Measurements from ENCODE around the gene PATJ. TPM values are rescaled to one million over a fixed set of nuclear protein-coding genes. Genes with fewer than 3 reads are reported as not detected.

Gene PATJ
- total and polyA plus RNA-seq, 2 experiments from 2014 or later: 35.3 to 68.4 TPM

DNA sequence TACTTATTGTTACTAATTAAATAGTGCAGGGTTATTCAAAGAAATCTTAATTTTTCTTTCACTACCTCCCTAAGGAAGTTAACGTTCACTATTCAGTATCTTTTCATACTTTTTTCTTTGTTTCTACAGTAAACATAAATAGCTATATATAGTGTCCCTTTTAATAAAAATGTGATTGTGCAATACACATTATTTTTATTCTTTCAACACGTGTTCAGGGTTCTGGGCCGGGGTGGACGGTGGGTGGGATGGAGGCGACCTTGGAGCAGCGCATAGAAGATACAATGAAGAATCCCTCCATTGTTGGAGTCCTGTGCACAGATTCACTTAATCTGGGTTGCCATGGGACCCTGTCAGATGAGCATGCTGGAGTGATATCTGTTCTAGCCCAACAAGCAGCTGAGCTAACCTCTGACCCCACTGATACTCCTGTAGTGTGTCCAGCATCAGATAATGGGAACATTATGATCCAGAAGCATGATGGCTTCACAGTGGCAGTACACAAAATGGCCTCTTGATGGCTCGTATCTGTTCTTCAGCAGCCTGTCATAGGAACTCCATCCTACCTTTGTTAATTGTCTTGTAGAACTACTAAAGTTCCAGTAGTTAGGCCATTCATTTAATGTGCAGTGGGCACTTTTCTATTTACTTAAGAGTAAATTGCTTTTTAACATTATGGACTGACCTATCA lies 296.5 kb downstream of the PATJ start:
- Histone ChIP-seq H2AFZ (no peak overlapping the region), H3K9me2 (ENCODE audit: insufficient read depth) (no peaks in the 10 kb centered on the region), H3K36me3 (ENCODE audit: insufficient read depth) (no peaks in the 10 kb centered on the region), H3F3A (replicated peaks; ENCODE audit: low read depth) (no peaks in the 10 kb centered on the region), H3K27ac (ENCODE audit: low read depth) (no peak overlapping the region), H3K4me3 (no peak overlapping the region), H3K4me1 (ENCODE audit: insufficient read depth) (peaks cover 26% of the 10 kb centered on the region), H4K20me1 (replicated peaks; ENCODE audit: insufficient read depth) (no peaks in the 10 kb centered on the region), H3K27me3 (ENCODE audit: insufficient read depth) (no peaks in the 10 kb centered on the region), H3K79me2 (replicated peaks; ENCODE audit: insufficient read depth) (no peaks in the 10 kb centered on the region), H3K4me2 (no peak overlapping the region)
- Mint-ChIP-seq H3K4me3 (no peak overlapping the region), H3K9me3 (no peaks in the 10 kb centered on the region), H3K27me3 (ENCODE audit: insufficient read depth, low read depth, poor library complexity) (peaks cover 2% of the 10 kb centered on the region), H3K36me3 (ENCODE audit: low read depth) (no peaks in the 10 kb centered on the region), H3K4me1 (peaks cover 44% of the 10 kb centered on the region), H3K27ac (no peak overlapping the region)
- TF ChIP-seq ETS1 (IDR thresholded peaks at IDR 0.05): no peak
- TF ChIP-seq, protein P1, sequence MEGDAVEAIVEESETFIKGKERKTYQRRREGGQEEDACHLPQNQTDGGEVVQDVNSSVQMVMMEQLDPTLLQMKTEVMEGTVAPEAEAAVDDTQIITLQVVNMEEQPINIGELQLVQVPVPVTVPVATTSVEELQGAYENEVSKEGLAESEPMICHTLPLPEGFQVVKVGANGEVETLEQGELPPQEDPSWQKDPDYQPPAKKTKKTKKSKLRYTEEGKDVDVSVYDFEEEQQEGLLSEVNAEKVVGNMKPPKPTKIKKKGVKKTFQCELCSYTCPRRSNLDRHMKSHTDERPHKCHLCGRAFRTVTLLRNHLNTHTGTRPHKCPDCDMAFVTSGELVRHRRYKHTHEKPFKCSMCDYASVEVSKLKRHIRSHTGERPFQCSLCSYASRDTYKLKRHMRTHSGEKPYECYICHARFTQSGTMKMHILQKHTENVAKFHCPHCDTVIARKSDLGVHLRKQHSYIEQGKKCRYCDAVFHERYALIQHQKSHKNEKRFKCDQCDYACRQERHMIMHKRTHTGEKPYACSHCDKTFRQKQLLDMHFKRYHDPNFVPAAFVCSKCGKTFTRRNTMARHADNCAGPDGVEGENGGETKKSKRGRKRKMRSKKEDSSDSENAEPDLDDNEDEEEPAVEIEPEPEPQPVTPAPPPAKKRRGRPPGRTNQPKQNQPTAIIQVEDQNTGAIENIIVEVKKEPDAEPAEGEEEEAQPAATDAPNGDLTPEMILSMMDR (conservative IDR thresholded peaks at IDR 0.05; ENCODE audit: low read depth in 2 of 2): peak; percentile 18 to 27; a peak in 2 of 4 replicates
- ATAC-seq: peak; percentile 24; the same call in 2 of the 3 replicates
- no peak for DNase-seq (ENCODE audit: low spot score)

- H3K27me3 Mint-ChIP-seq (ENCODE audit: insufficient read depth, low read depth, poor library complexity): no peaks in the 10 kb centered on the region
- H3K36me3 ChIP-seq (ENCODE audit: insufficient read depth): no peaks in the 10 kb centered on the region
- H3K9me2 ChIP-seq (ENCODE audit: insufficient read depth): no peaks in the 10 kb centered on the region
- no peak overlapping the region for H3K4me3 Mint-ChIP-seq
- peaks cover 22% of the 10 kb centered on the region for H3K4me1 ChIP-seq (ENCODE audit: insufficient read depth)
- peaks cover 3% of the 10 kb centered on the region; the same call in 1 of the 3 replicates for H3K36me3 Mint-ChIP-seq (ENCODE audit: low read depth)
- H2AFZ ChIP-seq: no peak overlapping the region
- no peaks in the 10 kb centered on the region for H3K79me2 ChIP-seq (replicated peaks; ENCODE audit: insufficient read depth)
- H3K4me2 ChIP-seq: peak overlapping the region; percentile 16
- DNase-seq (ENCODE audit: low spot score): peak; percentile 56
- peaks cover 42% of the 10 kb centered on the region for H3K4me1 Mint-ChIP-seq
- H3K4me3 ChIP-seq: no peak overlapping the region
- peak overlapping the region; percentile 48; the same call in 1 of the 2 replicates for H3K27ac ChIP-seq (ENCODE audit: low read depth)
- no peaks in the 10 kb centered on the region for H3K9me3 Mint-ChIP-seq
- H3F3A ChIP-seq (replicated peaks; ENCODE audit: low read depth): no peaks in the 10 kb centered on the region
- H4K20me1 ChIP-seq (replicated peaks; ENCODE audit: insufficient read depth): no peaks in the 10 kb centered on the region
- H3K27ac Mint-ChIP-seq: peak overlapping the region; percentile 69
- ATAC-seq: peak; percentile 82
- no peak for TF ChIP-seq REST (IDR thresholded peaks at IDR 0.05; ENCODE audit: unreplicated experiment)
- no peak for TF ChIP-seq ZNF114 (CRISPR knock-in tag; IDR thresholded peaks at IDR 0.05)
- no peak for TF ChIP-seq EZH2 (IDR thresholded peaks at IDR 0.05; ENCODE audit: low read depth, unreplicated experiment)
- H3K27me3 ChIP-seq (ENCODE audit: insufficient read depth): no peaks in the 10 kb centered on the region
Observed at GRCh38 chr1:62040450-62040849, 298.2 kb downstream of the PATJ start.
